SK-N-SH treated with all-trans-retinoic acid at 6 μM for 48 hours (cell line): ENCODE results near the gene SLC30A3.

Experiments
- ATAC-seq: fragments of 200-7000 bp; cut with Tn5 transposase; 3 replicates; pipeline ENCODE4 v1.9.1; 2020; ENCODE audit warnings: mild to moderate bottlenecking, moderate library complexity
- ARNTL ChIP-seq: fragments of 450-650 bp; formaldehyde crosslinking; IDR thresholded peaks from 2 replicates; pipeline ENCODE4 v1.5.0; 2020; ENCODE audit warnings: low read depth, mild to moderate bottlenecking, moderate library complexity, borderline replicate concordance
- BACH2 ChIP-seq: fragments of 250-450 bp; sonication (Bioruptor Pico); IDR thresholded peaks from 2 replicates; pipeline ENCODE4 v1.9.0; 2021; ENCODE audit warnings: mild to moderate bottlenecking, borderline replicate concordance
- CREB5 ChIP-seq: fragments of 250-450 bp; sonication (Bioruptor Pico); IDR thresholded peaks from 2 replicates; pipeline ENCODE4 v1.5.1; 2020; ENCODE audit warnings: low read depth, mild to moderate bottlenecking, moderate library complexity
- CSDC2 ChIP-seq: fragments of 250-450 bp; sonication (Bioruptor Pico); IDR thresholded peaks from 2 replicates; pipeline ENCODE4 v1.5.0; 2020; ENCODE audit warnings: mild to moderate bottlenecking, moderate library complexity
- CSRNP3 ChIP-seq: fragments of 250-450 bp; sonication (Bioruptor Pico); IDR thresholded peaks from 2 replicates; pipeline ENCODE4 v1.5.1; 2021; ENCODE audit warnings: mild to moderate bottlenecking, moderate library complexity
- ESRRG ChIP-seq: fragments of 250-450 bp; sonication (Bioruptor Pico); IDR thresholded peaks from 2 replicates; pipeline ENCODE4 v1.6.1; 2021; ENCODE audit warnings: mild to moderate bottlenecking
- GLIS3 ChIP-seq: fragments of 250-450 bp; sonication (Bioruptor Pico); IDR thresholded peaks from 2 replicates; pipeline ENCODE4 v1.5.0; 2020; ENCODE audit warnings: mild to moderate bottlenecking, moderate library complexity
- ISL1 ChIP-seq: fragments of 250-450 bp; sonication (Bioruptor Pico); IDR thresholded peaks from 2 replicates; pipeline ENCODE4 v2.1.2; 2022; ENCODE audit warnings: mild to moderate bottlenecking, moderate library complexity
- OSR1 ChIP-seq: fragments of 250-450 bp; sonication (Bioruptor Pico); IDR thresholded peaks from 2 replicates; pipeline ENCODE4 v1.8.0; 2022; ENCODE audit warnings: moderate library complexity, mild to moderate bottlenecking, inconsistent platforms
- POU6F1 ChIP-seq: fragments of 250-450 bp; sonication (Bioruptor Pico); IDR thresholded peaks from 2 replicates; pipeline ENCODE4 v1.8.0; 2021; ENCODE audit warnings: low read depth, mild to moderate bottlenecking, moderate library complexity, borderline replicate concordance
- PPARA ChIP-seq: fragments of 250-450 bp; sonication (Bioruptor Pico); IDR thresholded peaks from 2 replicates; pipeline ENCODE4 v1.5.0; 2020; ENCODE audit warnings: mild to moderate bottlenecking, borderline replicate concordance
- RARB ChIP-seq: fragments of 250-450 bp; sonication (Bioruptor Pico); IDR thresholded peaks from 2 replicates; pipeline ENCODE4 v1.8.0; 2021; ENCODE audit warnings: mild to moderate bottlenecking, moderate library complexity
- SNAI2 ChIP-seq: fragments of 250-450 bp; sonication (Bioruptor Pico); IDR thresholded peaks from 2 replicates; pipeline ENCODE4 v1.5.0; 2020; ENCODE audit warnings: mild to moderate bottlenecking, moderate library complexity
- TCF4 ChIP-seq: fragments of 250-450 bp; sonication (Bioruptor Pico); IDR thresholded peaks from 2 replicates; pipeline ENCODE4 v1.8.0; 2021; ENCODE audit warnings: mild to moderate bottlenecking, moderate library complexity, borderline replicate concordance
- TOX ChIP-seq: fragments of 250-450 bp; sonication (Bioruptor Pico); IDR thresholded peaks from 2 replicates; pipeline ENCODE4 v1.8.0; 2021; ENCODE audit warnings: mild to moderate bottlenecking, moderate library complexity, borderline replicate concordance
- TSHZ2 ChIP-seq: fragments of 250-450 bp; sonication (Bioruptor Pico); IDR thresholded peaks from 2 replicates; pipeline ENCODE4 v1.5.0; 2020; ENCODE audit warnings: mild to moderate bottlenecking, moderate library complexity
- ZC3H10 ChIP-seq: fragments of 250-450 bp; sonication (Bioruptor Pico); IDR thresholded peaks from 2 replicates; pipeline ENCODE4 v1.5.1; 2021; ENCODE audit warnings: mild to moderate bottlenecking, moderate library complexity
- ZFP3 ChIP-seq: fragments of 250-450 bp; sonication (Bioruptor Pico); IDR thresholded peaks from 2 replicates; pipeline ENCODE4 v1.5.0; 2020; ENCODE audit warnings: mild to moderate bottlenecking, moderate library complexity
- ZNF565 ChIP-seq: fragments of 450-650 bp; formaldehyde crosslinking; conservative IDR thresholded peaks from 2 replicates; pipeline ENCODE4 v1.5.0; 2020; ENCODE audit warnings: low read depth, mild to moderate bottlenecking, moderate library complexity
- ZNF70 ChIP-seq: fragments of 450-650 bp; formaldehyde crosslinking; IDR thresholded peaks from 2 replicates; pipeline ENCODE4 v1.5.0; 2020; ENCODE audit warnings: mild to moderate bottlenecking, moderate library complexity
- ZNF8 ChIP-seq: fragments of 450-650 bp; formaldehyde crosslinking; IDR thresholded peaks from 2 replicates; pipeline ENCODE4 v1.5.0; 2020; ENCODE audit warnings: mild to moderate bottlenecking, moderate library complexity

The SLC30A3 gene

GRCh38 chr2:27204566-27204965 is 58.3 kb downstream of the SLC30A3 start:
- TF ChIP-seq ARNTL (CRISPR knock-in tag) (no peak), TCF4 (no peak), ZNF8 (no peak), RARB (CRISPR knock-in tag) (no peak), BACH2 (CRISPR knock-in tag) (no peak), SNAI2 (no peak), ZFP3 (CRISPR knock-in tag) (no peak), ISL1 (CRISPR knock-in tag) (no peak), ZNF70 (CRISPR knock-in tag) (no peak), ZNF565 (CRISPR knock-in tag) (no peak), CSDC2 (CRISPR knock-in tag) (no peak), GLIS3 (CRISPR knock-in tag) (no peak), TOX (CRISPR knock-in tag) (no peak), POU6F1 (CRISPR knock-in tag) (no peak), OSR1 (CRISPR knock-in tag) (no peak), TSHZ2 (CRISPR knock-in tag) (no peak), ZC3H10 (CRISPR knock-in tag) (no peak), CREB5 (CRISPR knock-in tag) (no peak), PPARA (no peak)
- ATAC-seq, result no peak

- no peak for TF ChIP-seq ZNF70 (CRISPR knock-in tag)
- no peak for TF ChIP-seq CSRNP3 (CRISPR knock-in tag)
- TF ChIP-seq ZNF565 (CRISPR knock-in tag), result no peak
- no peak for TF ChIP-seq OSR1 (CRISPR knock-in tag)
- no peak for TF ChIP-seq ISL1 (CRISPR knock-in tag)
- TF ChIP-seq POU6F1 (CRISPR knock-in tag), result no peak
- no peak for TF ChIP-seq BACH2 (CRISPR knock-in tag)
- no peak for TF ChIP-seq ESRRG (CRISPR knock-in tag)
- no peak for TF ChIP-seq GLIS3 (CRISPR knock-in tag)
- no peak for TF ChIP-seq TCF4
- no peak for TF ChIP-seq ZC3H10 (CRISPR knock-in tag)
- no peak for TF ChIP-seq TOX (CRISPR knock-in tag)
- TF ChIP-seq RARB (CRISPR knock-in tag), result no peak
- no peak for TF ChIP-seq CREB5 (CRISPR knock-in tag)
- TF ChIP-seq SNAI2, result no peak
- ATAC-seq, result no peak
Measured at GRCh38 chr2:27203741-27204140, 59.1 kb downstream of the SLC30A3 start.
